Adrenal gland (tissue), 5 donors: Measurements from ENCODE around the gene PLOD2.

ENCODE experiments used
- POLR2A ChIP-seq, 2 donors: fragments of 450-650 bp; IDR thresholded peaks; one replicate each; pipeline ENCODE4 v1.6.1; 2017; ENCODE audit warnings: antibody characterized with exemption in 2 of 2, mild to moderate bottlenecking in 2 of 2, moderate library complexity in 1 of 2
- TF ChIP-seq, protein P1 (sequence below), 6 experiments: fragments of 450-650 bp in 4 of 6; fragments of 200-600 bp in 2 of 6; sonication (generic) in 1 of 6; IDR thresholded peaks; 1 replicate in 5 of 6; 2 replicates in 1 of 6; pipeline versions ENCODE4 v1.5.1 to v1.8.0; 2016 to 2021; ENCODE audit warnings: antibody characterized with exemption in 6 of 6, mild to moderate bottlenecking in 2 of 6, moderate library complexity in 1 of 6
- donor health status: DM: no; HTN: no; CAD: no.

DNA sequence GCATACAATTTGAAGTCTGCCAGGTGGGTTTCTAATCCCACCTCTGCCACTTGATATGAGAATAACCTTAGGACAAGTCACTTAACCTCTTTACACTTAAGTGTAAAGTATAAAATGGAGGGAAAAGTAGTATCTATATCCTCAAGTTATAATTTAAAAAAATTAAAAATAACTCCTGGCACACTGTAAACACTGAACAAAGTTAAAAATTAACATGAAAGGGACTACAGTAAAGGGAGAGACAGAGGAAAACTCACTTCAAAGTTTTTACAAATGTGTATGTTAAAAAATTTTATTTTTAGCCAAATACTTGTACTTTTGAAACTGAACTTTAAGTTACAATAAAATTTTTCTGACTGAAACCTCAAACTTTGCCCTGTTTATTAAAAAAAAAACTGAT, 49.6 kb downstream of the PLOD2 start:
- TF ChIP-seq, protein P1, sequence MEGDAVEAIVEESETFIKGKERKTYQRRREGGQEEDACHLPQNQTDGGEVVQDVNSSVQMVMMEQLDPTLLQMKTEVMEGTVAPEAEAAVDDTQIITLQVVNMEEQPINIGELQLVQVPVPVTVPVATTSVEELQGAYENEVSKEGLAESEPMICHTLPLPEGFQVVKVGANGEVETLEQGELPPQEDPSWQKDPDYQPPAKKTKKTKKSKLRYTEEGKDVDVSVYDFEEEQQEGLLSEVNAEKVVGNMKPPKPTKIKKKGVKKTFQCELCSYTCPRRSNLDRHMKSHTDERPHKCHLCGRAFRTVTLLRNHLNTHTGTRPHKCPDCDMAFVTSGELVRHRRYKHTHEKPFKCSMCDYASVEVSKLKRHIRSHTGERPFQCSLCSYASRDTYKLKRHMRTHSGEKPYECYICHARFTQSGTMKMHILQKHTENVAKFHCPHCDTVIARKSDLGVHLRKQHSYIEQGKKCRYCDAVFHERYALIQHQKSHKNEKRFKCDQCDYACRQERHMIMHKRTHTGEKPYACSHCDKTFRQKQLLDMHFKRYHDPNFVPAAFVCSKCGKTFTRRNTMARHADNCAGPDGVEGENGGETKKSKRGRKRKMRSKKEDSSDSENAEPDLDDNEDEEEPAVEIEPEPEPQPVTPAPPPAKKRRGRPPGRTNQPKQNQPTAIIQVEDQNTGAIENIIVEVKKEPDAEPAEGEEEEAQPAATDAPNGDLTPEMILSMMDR (IDR thresholded peaks at IDR 0.05): no peak
- TF ChIP-seq POLR2A (IDR thresholded peaks at IDR 0.05): no peak
